Effector CD8-positive, alpha-beta T cell (primary cell): ENCODE data around the gene LAT.
"Not testable (repeated sequence)": the region's sequence is repeated elsewhere in the genome, so short reads cannot be mapped to it uniquely, and the experiment has no call there.

Source experiments
- DNase-seq: peaks from one replicate; lab custom pipeline; 2025; lab: John Stamatoyannopoulos, UW

LAT gene

GRCh38 chr16:28977703-28978662, 6.9 kb upstream of the LAT start:
- DNase-seq: no peak

GRCh38 chr16:28980330-28980729, 4.5 kb upstream of the LAT start:
- not testable (repeated sequence) for DNase-seq

- DNase-seq: no peak
Measured at GRCh38 chr16:28980929-28981328, 3.9 kb upstream of the LAT start.

- DNase-seq: peak; percentile 9
Measured at GRCh38 chr16:28981517-28981916, 3.3 kb upstream of the LAT start.

- DNase-seq: no peak
Measured at GRCh38 chr16:28982418-28982817, 2.4 kb upstream of the LAT start.

- DNase-seq: no peak
Measured at GRCh38 chr16:28982949-28983348, 1.9 kb upstream of the LAT start.

GRCh38 chr16:28983644-28984043, 1.2 kb upstream of the LAT start:
- DNase-seq: no peak

- DNase-seq: no peak
Measured at GRCh38 chr16:28984091-28984490, 761 bp upstream of the LAT start.

- no peak for DNase-seq
Measured at GRCh38 chr16:28985211-28986041, 574 bp downstream of the LAT start.

GRCh38 chr16:28986046-28986445, 1.2 kb downstream of the LAT start:
- no peak for DNase-seq

- no peak for DNase-seq
Measured at GRCh38 chr16:28986492-28986891, 1.6 kb downstream of the LAT start.

GRCh38 chr16:28987170-28987853, 2.5 kb downstream of the LAT start:
- DNase-seq: no peak

GRCh38 chr16:28989363-28989762, 4.5 kb downstream of the LAT start:
- no peak for DNase-seq

- peak; percentile 12 for DNase-seq
Measured at GRCh38 chr16:28990375-28991040, 5.7 kb downstream of the LAT start.

GRCh38 chr16:28991687-28992086, 6.8 kb downstream of the LAT start:
- no peak for DNase-seq

GRCh38 chr16:28992496-28992895, 7.6 kb downstream of the LAT start:
- DNase-seq: no peak

- DNase-seq: no peak
Measured at GRCh38 chr16:28998837-28999236, 14.0 kb downstream of the LAT start.

- no peak for DNase-seq
Measured at GRCh38 chr16:28999577-28999976, 14.7 kb downstream of the LAT start.

GRCh38 chr16:29000019-29000418, 15.2 kb downstream of the LAT start:
- no peak for DNase-seq

GRCh38 chr16:29004496-29005139, 19.8 kb downstream of the LAT start:
- not testable (repeated sequence) for DNase-seq
